ENCODE results near the gene GABARAP. TPM values are rescaled to one million over a fixed set of nuclear protein-coding genes. Genes with fewer than 3 reads are reported as not detected.

GABARAP gene
- total RNA-seq, 1 donor from 2014 or later, result 449 TPM

DNA sequence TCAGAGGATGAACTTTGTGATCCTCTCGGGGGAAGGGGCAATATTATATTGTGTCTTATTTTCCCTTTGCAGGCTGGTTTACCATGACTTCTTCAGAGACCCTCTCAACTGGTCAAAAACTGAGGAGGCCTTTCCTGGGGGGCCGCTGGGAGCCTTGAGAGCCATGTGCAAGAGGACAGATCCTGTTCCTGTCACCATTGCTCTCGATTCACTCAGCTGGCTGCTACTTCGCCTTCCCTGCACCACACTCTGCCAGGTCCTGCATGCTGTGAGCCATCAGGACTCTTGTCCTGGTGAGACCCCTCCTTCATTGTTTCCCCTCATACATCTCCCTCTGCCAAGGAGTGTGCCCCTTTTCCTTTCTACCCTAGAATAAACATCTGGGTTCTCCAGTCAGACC lies 12.3 kb upstream of the GABARAP start:
- Mint-ChIP-seq H3K9me3 (ENCODE audit: low read depth) (no peaks in the 10 kb centered on the region), H3K4me1 (ENCODE audit: low read depth) (peaks cover 30% of the 10 kb centered on the region), H3K27ac (ENCODE audit: unreplicated experiment) (no peak overlapping the region), H3K36me3 (ENCODE audit: low read depth) (peaks cover 22% of the 10 kb centered on the region), H3K4me3 (ENCODE audit: unreplicated experiment) (no peak overlapping the region), H3K27me3 (ENCODE audit: low read depth) (no peaks in the 10 kb centered on the region)
- no peak for DNase-seq (ENCODE audit: low spot score)
- TF ChIP-seq, protein P1, sequence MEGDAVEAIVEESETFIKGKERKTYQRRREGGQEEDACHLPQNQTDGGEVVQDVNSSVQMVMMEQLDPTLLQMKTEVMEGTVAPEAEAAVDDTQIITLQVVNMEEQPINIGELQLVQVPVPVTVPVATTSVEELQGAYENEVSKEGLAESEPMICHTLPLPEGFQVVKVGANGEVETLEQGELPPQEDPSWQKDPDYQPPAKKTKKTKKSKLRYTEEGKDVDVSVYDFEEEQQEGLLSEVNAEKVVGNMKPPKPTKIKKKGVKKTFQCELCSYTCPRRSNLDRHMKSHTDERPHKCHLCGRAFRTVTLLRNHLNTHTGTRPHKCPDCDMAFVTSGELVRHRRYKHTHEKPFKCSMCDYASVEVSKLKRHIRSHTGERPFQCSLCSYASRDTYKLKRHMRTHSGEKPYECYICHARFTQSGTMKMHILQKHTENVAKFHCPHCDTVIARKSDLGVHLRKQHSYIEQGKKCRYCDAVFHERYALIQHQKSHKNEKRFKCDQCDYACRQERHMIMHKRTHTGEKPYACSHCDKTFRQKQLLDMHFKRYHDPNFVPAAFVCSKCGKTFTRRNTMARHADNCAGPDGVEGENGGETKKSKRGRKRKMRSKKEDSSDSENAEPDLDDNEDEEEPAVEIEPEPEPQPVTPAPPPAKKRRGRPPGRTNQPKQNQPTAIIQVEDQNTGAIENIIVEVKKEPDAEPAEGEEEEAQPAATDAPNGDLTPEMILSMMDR (IDR thresholded peaks at IDR 0.05), result no peak

DNA sequence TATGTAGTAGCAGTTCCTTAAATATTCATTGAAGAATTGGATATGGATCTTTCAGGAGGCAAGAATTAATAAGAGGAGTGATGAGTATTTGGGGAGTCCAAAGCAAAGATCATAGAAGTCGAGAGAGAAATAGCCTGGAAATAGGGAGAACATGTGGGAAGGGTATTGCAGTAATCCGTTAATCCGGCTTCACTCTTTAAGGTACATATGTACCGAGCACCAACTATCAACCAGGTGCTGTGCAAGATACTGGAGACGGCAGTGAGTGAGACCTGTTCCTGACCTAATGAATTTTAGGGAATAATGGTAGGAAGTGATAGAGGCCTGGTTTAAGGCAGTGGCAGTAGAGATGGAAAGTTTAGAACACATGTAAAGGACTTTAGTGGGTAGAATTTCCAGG lies 10.8 kb upstream of the GABARAP start:
- DNase-seq (ENCODE audit: low spot score), result no peak
- peaks cover 17% of the 10 kb centered on the region for H3K36me3 Mint-ChIP-seq (ENCODE audit: low read depth)
- H3K27ac Mint-ChIP-seq (ENCODE audit: unreplicated experiment), result peak overlapping the region; percentile 100
- TF ChIP-seq, protein P1 (IDR thresholded peaks at IDR 0.05), result no peak
- no peaks in the 10 kb centered on the region for H3K9me3 Mint-ChIP-seq (ENCODE audit: low read depth)
- H3K27me3 Mint-ChIP-seq (ENCODE audit: low read depth), result no peaks in the 10 kb centered on the region
- peaks cover 41% of the 10 kb centered on the region for H3K4me1 Mint-ChIP-seq (ENCODE audit: low read depth)
- H3K4me3 Mint-ChIP-seq (ENCODE audit: unreplicated experiment), result peak overlapping the region; percentile 98

DNA sequence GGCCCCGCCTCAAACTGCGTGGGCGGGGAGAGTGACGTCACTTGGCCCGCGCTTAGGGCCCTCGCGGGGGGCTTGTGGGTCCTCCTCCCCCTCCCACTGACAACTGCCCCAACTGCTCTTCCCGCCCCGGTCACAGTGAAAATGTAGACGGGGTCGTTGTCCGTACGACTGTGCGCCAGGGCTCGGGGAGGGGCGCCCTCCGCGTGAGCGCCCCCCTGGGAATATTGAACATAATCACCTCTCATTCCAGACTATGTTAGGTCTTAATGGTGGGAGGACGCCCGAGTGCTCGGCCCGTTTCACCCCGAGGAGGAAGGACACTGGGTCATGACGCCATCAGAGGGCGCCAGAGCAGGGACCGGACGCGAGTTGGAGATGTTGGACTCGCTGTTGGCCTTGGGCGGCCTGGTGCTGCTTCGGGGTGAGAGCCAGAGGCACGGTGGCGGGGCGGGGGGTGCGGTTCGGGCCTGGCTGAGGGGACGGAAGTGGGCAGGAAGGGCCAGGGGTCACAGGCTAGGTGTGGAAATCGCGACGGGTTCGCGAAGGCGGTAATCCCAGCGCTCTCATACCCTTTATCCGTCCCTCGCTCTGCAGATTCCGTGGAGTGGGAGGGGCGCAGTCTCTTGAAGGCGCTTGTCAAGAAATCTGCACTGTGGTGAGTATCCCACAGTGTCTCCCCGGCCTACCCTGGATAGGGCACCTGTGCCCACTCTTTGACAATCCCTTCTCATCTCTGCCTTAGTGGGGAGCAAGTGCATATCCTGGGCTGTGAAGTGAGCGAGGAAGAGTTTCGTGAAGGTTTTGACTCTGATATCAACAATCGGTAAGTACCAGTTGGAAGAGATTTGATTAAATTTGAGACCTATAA lies 10.2 kb upstream of the GABARAP start, which contains the start of gene ELP5:
TSS of gene ELP5 (plus strand) at position 40 of the 868 bp plus-strand sequence. CDS start at position 376, 336 bp downstream.
- Mint-ChIP-seq H3K36me3 (ENCODE audit: low read depth) (peaks cover 15% of the 10 kb centered on the region), H3K4me3 (ENCODE audit: unreplicated experiment) (peak within 1 kb of the TSS; percentile 98), H3K4me1 (ENCODE audit: low read depth) (peaks cover 41% of the 10 kb centered on the region), H3K9me3 (ENCODE audit: low read depth) (no peaks in the 10 kb centered on the region), H3K27me3 (ENCODE audit: low read depth) (no peaks in the 10 kb centered on the region), H3K27ac (ENCODE audit: unreplicated experiment) (peak within 1 kb of the TSS; percentile 100)
- TF ChIP-seq, protein P1 (IDR thresholded peaks at IDR 0.05), result peak; percentile 54
- peak; percentile 96 for DNase-seq (ENCODE audit: low spot score)

DNA sequence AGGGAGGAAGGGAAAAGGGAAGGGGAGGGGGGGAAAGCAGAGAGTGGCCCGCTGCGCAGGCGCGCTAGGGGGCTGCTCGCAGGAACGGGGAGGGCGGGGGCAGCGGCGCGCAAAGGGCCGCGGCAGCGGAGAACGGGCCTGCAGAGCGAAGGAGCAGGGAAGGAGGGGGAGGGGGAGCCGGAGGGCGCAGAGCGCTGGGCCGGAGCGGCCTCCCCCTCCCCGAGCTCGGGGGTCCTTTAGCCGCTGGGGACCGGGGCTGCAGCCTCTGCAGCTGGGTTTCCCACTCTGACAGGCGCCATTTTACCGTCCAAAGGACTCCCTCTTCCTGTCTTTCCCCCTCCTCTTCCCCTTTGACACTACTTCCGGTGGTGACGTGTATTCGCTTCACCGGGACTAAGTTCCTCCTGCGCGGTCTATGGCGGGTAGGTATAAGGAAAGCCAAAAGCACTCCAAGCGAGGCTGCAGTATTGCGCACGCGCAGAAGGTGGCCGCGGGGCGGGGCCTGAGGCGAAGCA lies 9.5 kb upstream of the GABARAP start, which contains the start of gene CTDNEP1:
TSS of gene CTDNEP1 (minus strand) at position 74 of the 515 bp plus-strand sequence. CDS start 438 bp downstream, outside the sequence.
- Mint-ChIP-seq H3K36me3 (ENCODE audit: low read depth) (peaks cover 11% of the 10 kb centered on the region), H3K9me3 (ENCODE audit: low read depth) (no peaks in the 10 kb centered on the region), H3K4me3 (ENCODE audit: unreplicated experiment) (peak within 1 kb of the TSS; percentile 98), H3K4me1 (ENCODE audit: low read depth) (peaks cover 41% of the 10 kb centered on the region), H3K27ac (ENCODE audit: unreplicated experiment) (peak within 1 kb of the TSS; percentile 100), H3K27me3 (ENCODE audit: low read depth) (no peaks in the 10 kb centered on the region)
- DNase-seq (ENCODE audit: low spot score), result peak; percentile 99
- TF ChIP-seq, protein P1 (IDR thresholded peaks at IDR 0.05), result no peak
